ENCODE data around the gene KYNU. TPM values are rescaled to one million over a fixed set of nuclear protein-coding genes. Genes with fewer than 3 reads are reported as not detected.

KYNU gene
- total and polyA plus RNA-seq, 9 of the 15 experiments (the other 6 are each of a cell fraction or from before 2014, with no cell fraction given) = 2.6 to 11.6 (median 7.2) TPM

DNA sequence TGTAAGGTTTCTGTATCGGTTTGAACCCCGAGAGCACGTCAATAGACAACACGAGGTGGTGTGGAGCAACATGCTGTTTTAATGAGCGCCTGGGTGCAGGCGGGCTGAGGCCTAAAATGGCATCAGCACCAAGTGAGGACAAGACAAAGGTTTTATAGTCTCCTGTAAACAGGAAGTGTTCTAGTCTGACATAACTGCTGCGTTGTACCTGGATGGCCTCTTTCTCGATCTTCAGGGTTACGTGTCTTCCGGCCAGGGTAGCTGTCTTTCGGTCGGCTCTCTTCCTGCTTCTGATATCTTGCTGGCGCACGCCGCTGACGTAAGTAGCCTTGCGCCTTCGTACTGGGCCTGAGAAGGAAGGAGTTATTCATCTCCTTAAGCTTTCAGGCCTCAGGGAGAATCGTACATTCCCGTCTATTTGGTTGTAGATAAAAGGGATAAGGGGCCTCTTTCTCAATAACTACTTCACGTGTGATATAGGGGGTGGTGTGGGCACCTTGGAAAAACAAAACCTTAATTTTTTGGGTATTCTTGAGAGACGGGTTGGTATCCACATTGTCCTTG is 53.5 kb downstream of the KYNU start (continued):
- no peak for TF ChIP-seq SRSF9 (IDR thresholded peaks at IDR 0.05; ENCODE audit: borderline replicate concordance, low read depth, low read length)
- TF ChIP-seq ATF3 (IDR thresholded peaks at IDR 0.05) = no peak
- 0 out of 2 replicates have a peak, but pooled peaks have one; percentile 5 for TF ChIP-seq ATF3 (CRISPR knock-in tag; conservative IDR thresholded peaks at IDR 0.05)
- TF ChIP-seq, protein P1, sequence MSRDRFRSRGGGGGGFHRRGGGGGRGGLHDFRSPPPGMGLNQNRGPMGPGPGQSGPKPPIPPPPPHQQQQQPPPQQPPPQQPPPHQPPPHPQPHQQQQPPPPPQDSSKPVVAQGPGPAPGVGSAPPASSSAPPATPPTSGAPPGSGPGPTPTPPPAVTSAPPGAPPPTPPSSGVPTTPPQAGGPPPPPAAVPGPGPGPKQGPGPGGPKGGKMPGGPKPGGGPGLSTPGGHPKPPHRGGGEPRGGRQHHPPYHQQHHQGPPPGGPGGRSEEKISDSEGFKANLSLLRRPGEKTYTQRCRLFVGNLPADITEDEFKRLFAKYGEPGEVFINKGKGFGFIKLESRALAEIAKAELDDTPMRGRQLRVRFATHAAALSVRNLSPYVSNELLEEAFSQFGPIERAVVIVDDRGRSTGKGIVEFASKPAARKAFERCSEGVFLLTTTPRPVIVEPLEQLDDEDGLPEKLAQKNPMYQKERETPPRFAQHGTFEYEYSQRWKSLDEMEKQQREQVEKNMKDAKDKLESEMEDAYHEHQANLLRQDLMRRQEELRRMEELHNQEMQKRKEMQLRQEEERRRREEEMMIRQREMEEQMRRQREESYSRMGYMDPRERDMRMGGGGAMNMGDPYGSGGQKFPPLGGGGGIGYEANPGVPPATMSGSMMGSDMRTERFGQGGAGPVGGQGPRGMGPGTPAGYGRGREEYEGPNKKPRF (IDR thresholded peaks at IDR 0.05; ENCODE audit: low read depth, low read length) = no peak
- no peak for TF ChIP-seq ARID4B (CRISPR knock-in tag; IDR thresholded peaks at IDR 0.05)
- no peak for TF ChIP-seq JUNB (CRISPR knock-in tag; conservative IDR thresholded peaks at IDR 0.05)
- peak; percentile 41; the same call in 1 of the 2 replicates for TF ChIP-seq PHF8 (IDR thresholded peaks at IDR 0.05; ENCODE audit: borderline replicate concordance, low read length)
- no peak for TF ChIP-seq ZNF75A (CRISPR knock-in tag; IDR thresholded peaks at IDR 0.05)
- peak; percentile 45; the same call in 1 of the 2 replicates for TF ChIP-seq JUND (IDR thresholded peaks at IDR 0.05; ENCODE audit: borderline replicate concordance, low read depth, low read length)
- no peak for TF ChIP-seq JUND (tag; IDR thresholded peaks at IDR 0.05; ENCODE audit: borderline replicate concordance, low read depth, low read length)
- TF ChIP-seq ZNF121 (CRISPR knock-in tag; conservative IDR thresholded peaks at IDR 0.05) = no peak
- TF ChIP-seq CTBP1 (IDR thresholded peaks at IDR 0.05; ENCODE audit: borderline replicate concordance) = no peak
- no peak for TF ChIP-seq ZNF165 (CRISPR knock-in tag; IDR thresholded peaks at IDR 0.05; ENCODE audit: borderline replicate concordance)
- TF ChIP-seq MYC (IDR thresholded peaks at IDR 0.05; ENCODE audit: low read depth, low read length) = 0 out of 2 replicates have a peak, but pooled peaks have one; percentile 16
- no peak for TF ChIP-seq MYC (CRISPR knock-in tag; IDR thresholded peaks at IDR 0.05; ENCODE audit: borderline replicate concordance, low read depth)
- TF ChIP-seq GTF2E2 (tag; IDR thresholded peaks at IDR 0.05) = peak; percentile 77
- TF ChIP-seq KDM2B (CRISPR knock-in tag; IDR thresholded peaks at IDR 0.05) = no peak

All from K562 (cell line).